Activated CD8-positive, alpha-beta memory T cell treated with anti-CD3 and anti-CD28 coated beads, Interleukin-2, amount 10 ng/mL, durations not matched to agents 7 days and 5 days (primary cell): Measurements from ENCODE around the gene SPINT2. TPM values are rescaled to one million over a fixed set of nuclear protein-coding genes. Genes with fewer than 3 reads are reported as not detected.
"Not testable (repeated sequence)": the region's sequence is repeated elsewhere in the genome, so short reads cannot be mapped to it uniquely, and the experiment has no call there.

Experiments
- ATAC-seq: fragments of 150-1000 bp; cut with Tn5 transposase; one replicate; pipeline ENCODE4 v1.10.0; 2021; ENCODE audit warnings: moderate library complexity
- CTCF ChIA-PET: fragments of 350-600 bp; sonication (Branson Sonifier 250); formaldehyde crosslinking; loops from one replicate; lab custom pipeline; 2021; ENCODE audit warnings: antibody characterized with exemption; lab: Charles Lee
- DNase-seq: peaks from one replicate; pipeline ENCODE4 v3.0.0-alpha.2; 2020
- H3K27ac Mint-ChIP-seq: one replicate; pipeline ENCODE4 v1.8.0; 2021; ENCODE audit warnings: mild to moderate bottlenecking, mixed read lengths
- H3K27me3 Mint-ChIP-seq: one replicate; pipeline ENCODE4 v1.8.0; 2021; ENCODE audit warnings: mixed read lengths
- H3K36me3 Mint-ChIP-seq: one replicate; pipeline ENCODE4 v1.8.0; 2021; ENCODE audit warnings: mild to moderate bottlenecking, mixed read lengths
- H3K4me1 Mint-ChIP-seq: one replicate; pipeline ENCODE4 v1.8.0; 2021; ENCODE audit warnings: mixed read lengths
- H3K4me3 Mint-ChIP-seq: one replicate; pipeline ENCODE4 v1.8.0; 2021; ENCODE audit warnings: mild to moderate bottlenecking, moderate library complexity, mixed read lengths
- H3K9me3 Mint-ChIP-seq: one replicate; pipeline ENCODE4 v1.8.0; 2022; ENCODE audit warnings: low read depth, mixed read lengths
- total RNA-seq, 2 experiments: library from RNA; stranded (reverse); gene quantifications; one replicate each; pipeline ENCODE4 v1.2.3, GENCODE V29; 2021

The SPINT2 gene
- total RNA-seq, 2 experiments from 2014 or later = 9.3 to 15.6 TPM

DNA sequence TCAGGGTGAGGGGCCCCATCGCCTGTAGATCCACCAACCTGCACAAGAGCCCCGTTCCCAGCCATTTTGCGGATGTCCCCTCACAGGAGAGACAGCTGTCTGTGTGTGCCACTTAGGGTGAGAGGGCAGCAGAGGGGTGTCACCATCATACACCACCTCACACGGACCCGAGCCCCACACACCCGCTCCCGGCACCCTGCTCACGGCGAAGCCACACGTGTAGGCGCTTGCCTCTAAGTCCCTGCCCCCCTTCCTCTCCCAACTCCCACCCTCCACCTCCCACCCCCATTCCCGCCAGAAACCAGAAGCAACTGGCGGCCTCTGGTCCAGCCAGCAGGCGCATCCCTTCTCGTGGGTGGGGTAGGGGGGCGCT, 36.4 kb upstream of the SPINT2 start:
- H3K4me3 Mint-ChIP-seq = no peak overlapping the region
- H3K27ac Mint-ChIP-seq = no peak overlapping the region
- peaks cover 68% of the 10 kb centered on the region for H3K27me3 Mint-ChIP-seq
- no peak for ATAC-seq
- H3K36me3 Mint-ChIP-seq = no peaks in the 10 kb centered on the region
- no peak for DNase-seq
- H3K4me1 Mint-ChIP-seq = peaks cover 14% of the 10 kb centered on the region
- H3K9me3 Mint-ChIP-seq = no peaks in the 10 kb centered on the region
- CTCF ChIA-PET = interaction anchor here (1.5 to 2.1 kb wide), 3 partner anchors 13 to 326 kb away, joined by 4 to 7 read pairs (median 4); no protein-coding TSS in a partner anchor

DNA sequence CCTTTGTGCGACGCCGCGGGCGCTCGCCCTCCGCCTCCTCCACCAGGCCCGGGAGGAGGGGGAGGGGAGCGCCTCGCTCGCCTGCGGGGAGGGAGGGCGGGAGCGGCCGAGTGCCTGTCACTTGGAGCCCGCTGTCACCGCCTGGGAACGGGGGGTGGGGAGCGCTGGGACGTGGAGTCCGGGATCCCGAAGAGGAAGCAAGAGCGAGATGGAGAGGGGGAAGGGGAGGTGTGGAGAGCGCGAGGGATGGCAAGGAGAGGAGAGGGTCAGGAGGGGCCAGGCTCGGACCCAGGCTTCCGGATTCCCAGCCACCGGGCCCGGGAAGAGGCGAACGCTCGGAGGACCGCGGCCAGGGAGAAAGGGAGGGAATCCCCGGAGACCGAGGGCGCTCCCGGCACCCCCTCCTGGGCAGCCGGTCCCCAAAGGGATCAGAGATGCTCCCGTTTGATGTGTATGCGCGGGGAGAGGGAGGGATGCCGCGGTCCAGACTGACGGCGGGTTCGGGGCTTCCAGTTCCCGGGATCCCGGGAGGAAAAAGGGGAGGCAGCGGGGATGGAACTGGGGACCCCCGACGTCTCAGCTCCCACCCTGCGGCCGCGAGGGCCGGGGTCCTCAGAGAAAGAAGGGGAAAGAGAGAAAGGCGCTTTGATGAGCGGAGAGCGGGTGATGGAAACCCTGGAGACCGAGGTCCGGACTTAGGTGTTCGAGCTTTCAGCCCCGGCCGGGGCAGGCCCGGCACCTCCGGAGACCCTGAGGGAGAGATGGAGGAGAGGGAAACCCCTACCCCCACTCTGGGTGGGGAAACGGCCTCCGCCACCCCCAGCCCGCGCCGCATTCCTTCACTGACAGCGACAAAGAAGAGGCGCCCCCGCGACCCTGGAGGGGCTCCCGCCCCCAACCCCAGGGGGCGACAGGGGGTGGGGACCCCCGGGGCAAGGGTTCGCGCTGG, 35.6 kb upstream of the SPINT2 start:
- H3K9me3 Mint-ChIP-seq = no peaks in the 10 kb centered on the region
- ATAC-seq (no peak), DNase-seq (no peak)
- CTCF ChIA-PET = interaction anchor here (1.5 kb wide), 1 partner anchor 326 kb away, joined by 4 read pairs; no protein-coding TSS in a partner anchor
- no peak overlapping the region for H3K27ac Mint-ChIP-seq
- no peaks in the 10 kb centered on the region for H3K36me3 Mint-ChIP-seq
- H3K4me1 Mint-ChIP-seq = peaks cover 8% of the 10 kb centered on the region
- peaks cover 60% of the 10 kb centered on the region for H3K27me3 Mint-ChIP-seq
- H3K4me3 Mint-ChIP-seq = no peak overlapping the region

DNA sequence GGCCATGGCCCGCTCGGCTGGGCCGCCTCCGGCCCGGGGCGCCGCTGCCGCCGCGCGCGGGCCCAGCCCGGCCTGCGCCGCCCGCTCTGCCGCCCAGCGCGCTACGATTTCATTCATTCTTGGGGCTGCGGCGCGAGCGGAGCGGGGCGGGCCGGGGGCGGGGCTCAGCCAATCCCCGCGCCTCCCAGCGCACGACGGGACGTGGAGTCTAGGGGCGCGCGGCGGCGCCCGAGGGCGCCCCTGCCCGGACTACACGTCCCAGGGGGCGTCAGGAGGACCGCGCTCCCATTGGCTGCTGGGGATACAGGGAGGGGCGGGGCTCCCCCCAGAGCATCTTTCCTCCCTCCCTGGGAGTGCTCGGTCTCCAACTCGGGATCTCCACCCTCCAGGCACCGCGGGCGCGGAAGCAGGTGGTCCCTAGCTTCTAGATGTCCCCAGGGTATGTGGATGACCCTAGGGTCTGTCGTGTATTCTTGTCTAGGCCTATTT, 34.7 kb upstream of the SPINT2 start:
- DNase-seq (peak; percentile 76), ATAC-seq (peak; percentile 90)
- CTCF ChIA-PET = interaction anchor here (0.7 to 1.6 kb wide), 5 partner anchors 14 to 327 kb away, joined by 3 to 6 read pairs (median 4); partner anchors contain the start of genes CATSPERG, SIPA1L3 and WDR87
- Mint-ChIP-seq H3K4me3 (no peak overlapping the region), H3K9me3 (no peaks in the 10 kb centered on the region), H3K27me3 (peaks cover 53% of the 10 kb centered on the region), H3K27ac (no peak overlapping the region), H3K36me3 (no peaks in the 10 kb centered on the region), H3K4me1 (peaks cover 5% of the 10 kb centered on the region)

DNA sequence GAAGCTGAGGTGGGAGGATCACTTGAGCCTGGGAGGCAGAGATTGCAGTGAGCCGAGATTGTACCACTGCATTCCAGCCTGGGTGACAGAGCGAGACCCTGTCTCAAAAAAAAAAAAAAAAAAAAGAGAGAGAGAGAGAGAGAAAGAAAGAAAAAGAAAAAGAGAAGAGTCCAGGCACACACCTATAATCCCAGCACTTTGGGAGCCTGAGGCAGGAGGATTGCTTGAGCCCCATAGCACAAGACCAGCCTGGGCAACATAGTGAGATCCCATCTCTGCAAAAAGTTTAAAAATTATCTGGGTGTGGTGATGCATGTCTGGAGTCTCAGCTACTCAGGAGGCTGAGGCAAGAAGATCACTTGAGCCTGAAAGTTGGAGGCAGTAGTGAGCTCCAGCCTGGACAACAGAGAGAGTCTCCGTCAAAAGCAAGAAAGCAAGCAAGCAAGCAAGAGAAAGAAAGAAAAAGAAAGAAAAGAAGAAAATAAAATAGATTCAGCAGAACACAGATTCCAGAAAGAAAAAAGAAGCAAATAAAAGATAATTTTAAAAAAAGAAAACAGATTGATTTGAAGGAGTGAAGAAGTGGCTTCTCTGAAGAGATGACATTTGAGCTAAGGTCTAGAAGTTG, 33.8 kb upstream of the SPINT2 start:
- H3K27ac Mint-ChIP-seq, H3K36me3 Mint-ChIP-seq, DNase-seq, H3K9me3 Mint-ChIP-seq, H3K4me3 Mint-ChIP-seq, H3K4me1 Mint-ChIP-seq, ATAC-seq: not testable (repeated sequence)
- H3K27me3 Mint-ChIP-seq = peaks cover 48% of the 10 kb centered on the region
- CTCF ChIA-PET = interaction anchor here (0.7 to 1.6 kb wide), 7 partner anchors 10 to 328 kb away, joined by 3 to 6 read pairs (median 5); partner anchors contain the start of genes CATSPERG, SIPA1L3, SPINT2 and WDR87

DNA sequence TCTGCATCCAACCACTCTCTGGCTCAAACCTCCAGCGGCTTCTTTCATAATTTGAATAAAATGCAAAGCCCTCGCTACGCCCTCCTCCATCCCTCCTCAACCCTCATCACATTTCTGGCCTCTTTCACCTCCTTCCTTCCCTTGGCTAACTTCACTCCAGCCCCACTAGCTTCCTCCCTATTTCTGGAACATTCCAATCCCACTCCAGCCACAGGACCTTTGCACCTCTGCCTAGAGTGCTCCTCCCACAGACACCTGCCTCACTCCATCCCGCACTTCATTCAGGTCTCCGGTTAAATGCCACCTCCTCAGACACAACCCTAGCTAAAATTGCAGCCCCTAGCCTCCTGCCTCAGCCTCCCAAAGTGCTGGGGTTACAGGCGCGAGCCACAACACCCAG, 32.5 kb upstream of the SPINT2 start:
- Mint-ChIP-seq H3K4me3 (no peak overlapping the region), H3K36me3 (no peaks in the 10 kb centered on the region), H3K9me3 (no peaks in the 10 kb centered on the region), H3K27me3 (peaks cover 41% of the 10 kb centered on the region), H3K4me1 (peaks cover 5% of the 10 kb centered on the region), H3K27ac (no peak overlapping the region)
- CTCF ChIA-PET = no interaction called here
- no peak for DNase-seq
- no peak for ATAC-seq

DNA sequence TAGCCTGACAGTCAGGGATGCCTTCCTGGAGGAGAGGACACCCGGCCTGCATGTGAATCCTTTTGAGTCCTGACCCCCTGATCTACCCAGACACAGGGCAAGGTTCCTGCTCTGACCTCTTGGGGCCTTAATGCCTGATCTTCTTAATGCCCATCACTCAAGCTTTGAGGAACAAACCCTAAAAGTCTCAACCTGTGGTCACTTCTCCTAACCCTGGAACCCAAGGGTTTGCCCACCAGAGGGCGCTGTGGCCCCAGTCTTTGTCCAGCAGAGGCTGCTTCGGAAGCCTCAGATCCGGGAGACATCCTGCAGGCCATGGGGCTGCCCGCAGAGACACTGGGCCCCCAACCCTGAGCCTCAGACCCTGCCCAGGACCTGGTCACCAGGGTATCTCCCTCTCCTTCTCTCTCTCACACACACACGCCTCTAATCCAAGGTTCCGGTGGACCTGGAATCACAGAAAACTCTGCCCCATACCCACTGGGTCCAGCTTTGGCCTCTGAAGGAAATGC, 30.6 kb upstream of the SPINT2 start:
- no peaks in the 10 kb centered on the region for H3K9me3 Mint-ChIP-seq
- no peaks in the 10 kb centered on the region for H3K36me3 Mint-ChIP-seq
- CTCF ChIA-PET = interaction anchor here (0.8 to 2.8 kb wide), 16 partner anchors 8 to 331 kb away, joined by 3 to 20 read pairs (median 4); partner anchors contain the start of genes CATSPERG, FAM98C, PSMD8 and WDR87

DNA sequence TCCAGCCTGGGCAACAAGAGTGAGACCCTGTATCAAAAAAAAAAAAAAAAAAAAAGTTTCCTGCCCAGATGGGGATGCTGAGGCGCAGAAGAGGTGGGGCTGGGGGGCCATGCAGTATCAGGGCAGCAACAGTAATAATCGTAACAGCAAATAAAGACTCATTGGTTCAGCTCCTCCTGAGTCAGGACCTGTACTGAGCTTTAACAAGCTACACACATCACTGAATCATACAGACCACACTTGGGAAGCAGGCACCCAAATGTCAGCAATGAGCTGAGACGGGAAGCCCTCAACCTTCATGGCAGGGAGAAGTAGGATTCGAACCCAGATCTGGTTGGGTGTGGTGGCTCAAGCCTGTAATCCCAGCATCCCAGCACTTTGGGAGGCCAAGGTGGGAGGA, 29.8 kb upstream of the SPINT2 start:
- CTCF ChIA-PET = interaction anchor here (0.7 to 2.8 kb wide), 15 partner anchors 8 to 332 kb away, joined by 3 to 20 read pairs (median 5); partner anchors contain the start of genes FAM98C, GGN, PSMD8 and WDR87
- DNase-seq (no peak), ATAC-seq (no peak)
- Mint-ChIP-seq H3K9me3 (no peaks in the 10 kb centered on the region), H3K27ac (no peak overlapping the region), H3K4me3 (no peak overlapping the region), H3K36me3 (no peaks in the 10 kb centered on the region), H3K27me3 (peaks cover 27% of the 10 kb centered on the region), H3K4me1 (peaks cover 3% of the 10 kb centered on the region)

More for the DNA sequence above, 30.6 kb upstream of the SPINT2 start:
- peak; percentile 86 for DNase-seq
- Mint-ChIP-seq H3K27me3 (peaks cover 29% of the 10 kb centered on the region), H3K4me3 (no peak overlapping the region), H3K27ac (no peak overlapping the region), H3K4me1 (peaks cover 5% of the 10 kb centered on the region)
- ATAC-seq = peak; percentile 59

DNA sequence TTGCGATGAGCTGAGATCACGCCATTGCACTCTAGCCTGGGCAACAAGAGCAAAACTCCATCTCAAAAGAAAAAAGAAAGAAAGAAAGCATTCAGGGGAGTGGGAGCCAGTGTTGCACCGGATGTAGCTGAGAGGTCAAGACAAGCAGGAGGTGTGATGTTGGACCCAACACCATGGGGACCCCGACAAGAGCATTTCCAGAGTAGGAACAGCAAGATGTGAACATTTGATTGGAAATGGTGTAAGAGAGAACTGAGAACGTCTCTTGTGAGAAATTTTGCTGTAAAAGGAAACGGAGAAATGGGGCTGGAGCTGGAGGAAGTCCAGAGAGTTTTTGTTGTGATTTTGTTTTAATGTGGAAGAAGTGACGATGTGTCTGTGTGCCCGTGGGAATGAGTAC, 24.6 kb upstream of the SPINT2 start:
- Mint-ChIP-seq H3K36me3 (no peaks in the 10 kb centered on the region), H3K4me3 (no peak overlapping the region), H3K9me3 (no peaks in the 10 kb centered on the region), H3K4me1 (peaks cover 4% of the 10 kb centered on the region), H3K27me3 (peaks cover 11% of the 10 kb centered on the region), H3K27ac (no peak overlapping the region)
- DNase-seq (no peak), ATAC-seq (no peak)
- CTCF ChIA-PET = interaction anchor here (1.5 to 2.3 kb wide), 2 partner anchors 9 to 337 kb away, joined by 4 to 6 read pairs; no protein-coding TSS in a partner anchor

DNA sequence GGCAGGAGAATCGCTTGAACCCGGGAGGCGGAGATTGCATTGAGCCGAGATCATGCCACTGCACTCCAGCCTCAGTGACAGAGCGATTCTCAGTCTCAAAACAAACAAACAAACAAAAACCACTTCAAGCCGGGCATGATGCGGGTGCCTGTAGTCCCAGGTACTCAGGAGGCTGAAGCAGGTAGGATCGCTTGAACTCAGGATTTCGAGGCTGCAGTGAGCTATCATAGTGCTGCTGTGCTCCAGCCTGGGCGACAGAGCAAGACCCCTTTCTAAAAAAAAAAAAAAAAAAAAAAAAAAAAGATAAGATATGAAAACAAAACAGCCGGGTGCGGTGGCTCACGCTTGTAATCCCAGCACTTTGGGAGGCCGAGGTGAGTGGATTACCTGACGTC, 21.1 kb upstream of the SPINT2 start:
- no peaks in the 10 kb centered on the region for H3K9me3 Mint-ChIP-seq
- ATAC-seq (no peak), DNase-seq (no peak)
- peak overlapping the region; percentile 69 for H3K4me3 Mint-ChIP-seq
- peaks cover 4% of the 10 kb centered on the region for H3K4me1 Mint-ChIP-seq
- no peak overlapping the region for H3K27ac Mint-ChIP-seq
- CTCF ChIA-PET = interaction anchor here (0.7 to 4.2 kb wide), 22 partner anchors 8 to 341 kb away, joined by 3 to 70 read pairs (median 4); partner anchors contain the start of genes CATSPERG, FAM98C, KCNK6 and PSMD8
- no peaks in the 10 kb centered on the region for H3K36me3 Mint-ChIP-seq
- peaks cover 3% of the 10 kb centered on the region for H3K27me3 Mint-ChIP-seq

DNA sequence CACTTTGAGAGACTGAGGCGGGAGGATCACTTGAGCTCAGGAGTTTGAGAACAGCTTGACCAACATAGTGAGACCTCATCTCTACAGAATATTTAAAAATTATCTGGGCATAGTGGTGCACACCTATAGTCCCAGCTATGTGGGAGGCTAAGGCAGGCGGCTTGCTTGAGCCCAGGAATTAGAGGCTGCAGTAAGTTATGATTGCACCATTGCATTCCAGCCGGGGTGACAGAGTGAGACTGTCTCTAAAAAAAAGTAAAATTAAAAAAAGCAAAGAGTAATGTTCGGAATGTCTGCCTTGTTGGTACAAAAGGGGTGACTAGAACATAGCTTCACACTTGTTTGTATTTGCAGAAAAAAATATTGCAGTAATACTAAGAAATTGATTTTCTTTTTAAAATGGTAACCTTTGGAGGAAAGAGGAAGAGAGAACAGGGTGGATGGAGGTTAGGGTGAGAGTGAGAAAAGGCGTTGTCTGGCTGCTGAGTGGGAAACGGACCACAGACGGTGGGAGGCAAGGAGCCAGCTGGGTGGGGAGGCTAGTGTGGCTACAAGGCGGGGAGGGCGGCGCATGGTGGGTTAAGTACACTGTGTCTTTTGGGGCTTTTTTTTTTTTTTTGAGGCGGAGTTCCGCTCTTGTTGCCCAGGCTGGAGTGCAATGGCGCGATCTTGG, 18.4 kb upstream of the SPINT2 start:
- H3K27me3 Mint-ChIP-seq = no peaks in the 10 kb centered on the region
- DNase-seq (no peak), ATAC-seq (no peak)
- H3K9me3 Mint-ChIP-seq = no peaks in the 10 kb centered on the region
- no peak overlapping the region for H3K4me3 Mint-ChIP-seq
- no peaks in the 10 kb centered on the region for H3K36me3 Mint-ChIP-seq
- CTCF ChIA-PET = interaction anchor here (1.0 to 2.5 kb wide), 3 partner anchors 86 to 128 kb away, joined by 3 to 13 read pairs (median 9); partner anchors contain the start of genes CATSPERG and PSMD8
- H3K4me1 Mint-ChIP-seq = peaks cover 4% of the 10 kb centered on the region
- H3K27ac Mint-ChIP-seq = no peak overlapping the region

DNA sequence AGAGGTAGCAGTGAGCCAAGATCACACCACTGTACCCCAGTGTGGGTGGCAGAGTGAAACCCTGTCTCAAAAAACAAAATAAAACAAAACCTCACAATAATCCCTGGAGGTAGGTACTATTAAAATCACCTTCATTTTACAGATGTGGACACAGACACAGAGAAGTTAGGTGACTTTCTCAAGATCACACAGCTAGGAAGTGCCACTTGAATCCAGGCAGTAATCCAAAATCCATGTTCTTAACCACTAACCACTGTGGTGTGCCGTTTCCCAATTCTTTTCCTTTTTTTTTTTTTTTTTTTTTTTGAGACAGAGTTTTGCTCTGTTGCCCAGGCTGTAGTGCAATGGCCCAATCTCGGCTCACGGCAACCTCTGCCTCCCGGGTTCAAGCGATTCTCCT, 17.2 kb upstream of the SPINT2 start:
- peaks cover 9% of the 10 kb centered on the region for H3K4me1 Mint-ChIP-seq
- DNase-seq = no peak
- CTCF ChIA-PET = interaction anchor here (1.8 to 2.5 kb wide), 2 partner anchors 88 to 127 kb away, joined by 9 to 13 read pairs; partner anchors contain the start of genes CATSPERG and PSMD8
- H3K36me3 Mint-ChIP-seq = no peaks in the 10 kb centered on the region
- no peak overlapping the region for H3K27ac Mint-ChIP-seq
- H3K27me3 Mint-ChIP-seq = no peaks in the 10 kb centered on the region
- ATAC-seq = no peak
- H3K9me3 Mint-ChIP-seq = no peaks in the 10 kb centered on the region
- H3K4me3 Mint-ChIP-seq = no peak overlapping the region

DNA sequence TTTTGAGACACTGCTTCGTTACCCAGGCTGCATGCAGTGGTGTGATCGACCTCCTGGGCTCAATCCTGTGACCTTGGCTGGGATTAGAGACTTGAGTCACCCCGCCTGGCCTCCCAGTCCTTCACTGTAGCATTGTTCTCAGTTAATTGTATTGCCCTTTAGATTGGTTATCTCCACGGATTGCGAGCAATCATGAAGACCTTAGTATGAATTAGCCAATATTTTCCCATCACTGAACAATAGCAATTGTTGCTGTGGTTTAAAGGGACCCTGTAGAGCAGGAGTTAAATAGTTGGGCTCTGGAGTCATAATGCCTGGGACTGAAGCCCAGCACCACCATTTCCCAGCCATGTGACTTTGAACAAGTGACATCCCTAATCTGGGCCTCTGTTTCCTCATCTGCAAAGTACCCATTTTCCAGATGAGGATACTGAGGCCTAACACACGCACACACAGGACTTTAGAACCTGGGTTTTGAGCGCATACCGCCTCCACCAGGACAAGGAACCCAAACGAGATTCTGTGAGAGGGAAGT, 16.6 kb upstream of the SPINT2 start:
- peaks cover 9% of the 10 kb centered on the region for H3K4me1 Mint-ChIP-seq
- CTCF ChIA-PET = interaction anchor here (0.5 to 2.5 kb wide), 2 partner anchors 70 to 126 kb away, joined by 3 to 9 read pairs; partner anchors contain the start of gene PSMD8

More for the DNA sequence above, 16.6 kb upstream of the SPINT2 start:
- ATAC-seq (no peak), DNase-seq (no peak)
- no peaks in the 10 kb centered on the region for H3K36me3 Mint-ChIP-seq
- H3K27ac Mint-ChIP-seq = no peak overlapping the region
- no peaks in the 10 kb centered on the region for H3K27me3 Mint-ChIP-seq
- H3K4me3 Mint-ChIP-seq = no peak overlapping the region
- no peaks in the 10 kb centered on the region for H3K9me3 Mint-ChIP-seq
